D721Med (cell line): Measurements from ENCODE around the gene IMMP2L.

ENCODE experiments used
- DNase-seq: peaks from one replicate; pipeline ENCODE4 v3.0.0; 2011; ENCODE audit warnings: low spot score; ENCODE audit not compliant: insufficient read length
- FAIRE-seq: peaks from 2 replicates; lab custom pipeline; 2011; peaks lifted over from hg19 to GRCh38; lab: Jason Lieb, UNC
- TF ChIP-seq, protein P1 (sequence below): IDR thresholded peaks from 2 replicates; pipeline ENCODE4 v1.5.1; 2012; ENCODE audit warnings: mild to moderate bottlenecking, control low read depth; ENCODE audit not compliant: insufficient read depth; ENCODE audit errors: missing control alignments

The IMMP2L gene

GRCh38 chr7:110698576-110698975 is 863.7 kb downstream of the IMMP2L start:
- no peak for FAIRE-seq

DNA sequence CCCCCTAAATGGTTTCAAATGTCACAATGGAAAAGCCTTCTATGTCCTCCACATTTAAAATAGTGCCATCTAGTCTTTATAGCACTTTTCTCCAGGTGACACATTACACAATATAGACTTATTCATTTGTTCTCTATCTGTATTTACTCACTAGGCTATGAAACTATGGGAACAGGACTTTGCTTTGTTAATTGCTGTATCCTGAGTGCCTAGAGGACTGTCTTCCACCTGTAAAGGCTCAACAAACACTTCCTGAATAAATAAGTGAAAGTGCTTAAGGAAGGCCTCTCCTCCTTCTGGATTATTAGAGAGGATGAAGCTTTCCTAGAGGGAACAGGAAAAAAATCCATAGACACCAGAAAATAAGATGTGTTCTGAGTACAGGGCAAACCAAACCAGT is 868.9 kb downstream of the IMMP2L start:
- TF ChIP-seq, protein P1, sequence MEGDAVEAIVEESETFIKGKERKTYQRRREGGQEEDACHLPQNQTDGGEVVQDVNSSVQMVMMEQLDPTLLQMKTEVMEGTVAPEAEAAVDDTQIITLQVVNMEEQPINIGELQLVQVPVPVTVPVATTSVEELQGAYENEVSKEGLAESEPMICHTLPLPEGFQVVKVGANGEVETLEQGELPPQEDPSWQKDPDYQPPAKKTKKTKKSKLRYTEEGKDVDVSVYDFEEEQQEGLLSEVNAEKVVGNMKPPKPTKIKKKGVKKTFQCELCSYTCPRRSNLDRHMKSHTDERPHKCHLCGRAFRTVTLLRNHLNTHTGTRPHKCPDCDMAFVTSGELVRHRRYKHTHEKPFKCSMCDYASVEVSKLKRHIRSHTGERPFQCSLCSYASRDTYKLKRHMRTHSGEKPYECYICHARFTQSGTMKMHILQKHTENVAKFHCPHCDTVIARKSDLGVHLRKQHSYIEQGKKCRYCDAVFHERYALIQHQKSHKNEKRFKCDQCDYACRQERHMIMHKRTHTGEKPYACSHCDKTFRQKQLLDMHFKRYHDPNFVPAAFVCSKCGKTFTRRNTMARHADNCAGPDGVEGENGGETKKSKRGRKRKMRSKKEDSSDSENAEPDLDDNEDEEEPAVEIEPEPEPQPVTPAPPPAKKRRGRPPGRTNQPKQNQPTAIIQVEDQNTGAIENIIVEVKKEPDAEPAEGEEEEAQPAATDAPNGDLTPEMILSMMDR, result no peak
- FAIRE-seq (no peak), DNase-seq (no peak)

More at GRCh38 chr7:110698576-110698975, 863.7 kb downstream of the IMMP2L start:
- TF ChIP-seq, protein P1, result no peak
- DNase-seq, result no peak

DNA sequence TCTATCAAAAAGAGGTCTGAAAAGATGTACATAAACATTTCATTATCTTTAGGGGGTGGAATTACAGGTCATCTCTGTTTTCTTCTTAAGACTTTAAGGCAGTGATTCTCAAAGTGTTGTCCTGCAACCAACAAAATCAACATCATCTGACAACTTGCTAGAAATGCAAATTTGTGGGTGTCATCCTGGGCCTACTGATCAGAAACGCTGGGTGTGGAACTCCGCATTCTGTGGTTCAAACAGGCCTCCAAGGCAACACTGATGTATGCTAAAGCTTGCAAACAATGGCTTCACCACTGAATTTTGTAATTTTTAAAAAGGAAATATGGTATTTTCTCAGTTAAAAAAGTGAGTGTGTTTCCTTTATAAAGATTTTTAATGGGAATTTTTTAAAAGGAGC is 873.4 kb downstream of the IMMP2L start:
- FAIRE-seq (no peak), DNase-seq (no peak)
- TF ChIP-seq, protein P1, result no peak

DNA sequence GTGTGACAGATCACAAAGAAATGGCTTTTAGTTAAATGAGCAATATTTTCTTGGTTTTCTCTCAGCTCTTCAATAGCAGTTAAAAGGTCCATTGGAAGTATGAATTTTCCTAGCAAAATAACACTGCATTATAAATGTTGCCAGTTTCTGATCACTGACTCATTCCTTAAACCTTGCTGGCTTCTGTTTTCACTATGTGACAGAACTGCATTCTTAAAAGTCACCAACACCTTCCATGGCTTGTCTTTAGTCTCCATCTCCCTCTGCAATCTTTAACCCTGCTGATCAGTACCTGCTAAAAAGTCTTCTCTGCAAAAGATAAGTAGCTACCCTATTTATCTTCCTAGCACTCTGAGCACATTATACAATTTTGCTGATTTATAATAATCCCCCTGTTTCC is 876.4 kb downstream of the IMMP2L start:
- DNase-seq, result no peak
- FAIRE-seq, result no peak
- TF ChIP-seq, protein P1, result no peak

DNA sequence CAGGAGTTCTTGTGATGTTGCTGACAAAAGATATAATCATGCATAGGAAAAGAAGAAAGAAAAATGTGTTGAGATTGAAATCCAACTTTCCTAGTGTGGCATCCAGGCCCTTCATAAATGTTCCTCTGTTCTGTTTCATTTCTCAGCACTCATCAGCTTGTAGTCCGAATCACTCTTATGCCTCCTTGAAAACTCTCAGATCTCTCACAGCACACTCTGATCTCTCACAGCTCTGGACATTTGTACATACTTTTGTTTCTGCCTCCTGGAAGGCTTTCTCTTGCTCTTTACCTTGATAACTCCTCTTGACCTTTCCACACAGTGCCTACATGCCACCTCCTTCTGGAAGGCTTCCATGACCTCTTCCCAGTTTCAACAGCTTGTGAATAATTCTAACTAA is 880.4 kb downstream of the IMMP2L start:
- TF ChIP-seq, protein P1, result no peak
- no peak for FAIRE-seq
- DNase-seq, result no peak

DNA sequence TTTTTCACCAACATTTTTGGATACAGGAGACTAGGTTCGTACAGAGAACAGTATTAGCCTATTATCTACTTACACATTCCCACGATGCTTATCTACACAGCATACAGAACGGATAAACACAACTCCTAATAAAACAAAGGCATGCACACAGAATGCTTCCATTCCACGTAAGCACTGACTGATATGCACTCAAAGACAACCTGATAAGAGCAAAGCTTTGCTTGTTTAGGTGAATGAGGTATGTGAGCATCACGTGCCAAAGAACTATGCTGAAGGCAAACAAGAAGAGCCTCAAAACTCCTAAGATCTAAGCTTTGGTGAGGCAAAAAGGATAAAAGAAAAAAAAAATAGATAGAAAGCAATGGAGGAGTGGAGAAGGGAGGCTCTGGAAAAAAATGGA is 884.9 kb downstream of the IMMP2L start:
- DNase-seq (no peak), FAIRE-seq (no peak)
- TF ChIP-seq, protein P1, result no peak

DNA sequence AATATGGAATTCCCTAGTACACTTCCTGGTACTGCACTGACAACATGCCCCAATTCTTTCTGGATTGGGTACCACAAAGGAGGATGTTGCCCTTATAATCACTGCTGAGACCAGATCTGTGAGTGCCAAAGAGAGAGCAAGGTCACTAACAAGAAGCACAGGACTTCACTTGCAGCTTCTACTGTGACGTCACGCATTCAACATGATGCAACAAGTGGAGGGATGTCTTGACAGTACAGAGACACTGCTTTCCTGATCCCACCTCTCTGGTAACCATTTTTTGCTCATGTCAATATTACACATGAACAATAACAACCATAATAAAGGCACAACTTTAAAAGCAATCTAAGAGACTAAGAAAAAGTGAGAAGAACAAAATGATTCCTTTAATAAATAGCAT is 885.5 kb downstream of the IMMP2L start:
- FAIRE-seq, result no peak
- TF ChIP-seq, protein P1, result no peak
- DNase-seq, result no peak
